IPS DF 6.9 (cell line): ENCODE data around the gene PLCB1.
"Not testable (repeated sequence)": the region's sequence is repeated elsewhere in the genome, so short reads cannot be mapped to it uniquely, and the experiment has no call there.

ENCODE experiments used
- DNase-seq: peaks from one replicate; pipeline ENCODE4 v3.0.0-alpha.2; 2013; ENCODE audit warnings: low read depth, low spot score
- H3K27ac ChIP-seq: one replicate; pipeline ENCODE4 v1.5.1; 2013; ENCODE audit warnings: low read length, control low read depth
- H3K27me3 ChIP-seq: 2 replicates; pipeline ENCODE4 v1.6.1; 2013; ENCODE audit warnings: mild to moderate bottlenecking, low read length; ENCODE audit not compliant: control insufficient read depth, insufficient read depth
- H3K36me3 ChIP-seq: 2 replicates; pipeline ENCODE4 v1.6.1; 2013; ENCODE audit warnings: low read length; ENCODE audit not compliant: control insufficient read depth, insufficient read depth
- H3K4me1 ChIP-seq: 2 replicates; pipeline ENCODE4 v1.6.1; 2013; ENCODE audit warnings: low read length; ENCODE audit not compliant: control insufficient read depth, insufficient read depth
- H3K4me3 ChIP-seq: 2 replicates; pipeline ENCODE4 v1.5.1; 2013; ENCODE audit warnings: mild to moderate bottlenecking, low read length
- H3K9me3 ChIP-seq: 2 replicates; pipeline ENCODE4 v1.6.1; 2013; ENCODE audit warnings: low read length, inconsistent platforms; ENCODE audit not compliant: control insufficient read depth, insufficient read depth
- WGBS: extraction: QIAGEN DNeasy Blood & Tissue Kit; methylation state at CpG from one replicate; pipeline ENCODE4 v1.1.7; 2013; ENCODE audit warnings: mixed read lengths, missing lambda C conversion rate; ENCODE audit not compliant: insufficient read length, insufficient coverage; 5-methylcytosine and 5-hydroxymethylcytosine counted together

PLCB1 gene

GRCh38 chr20:8807480-8808201 is 675.6 kb downstream of the PLCB1 start:
- Histone ChIP-seq H3K4me3 (no peak overlapping the region), H3K9me3 (no peaks in the 10 kb centered on the region), H3K4me1 (peaks cover 6% of the 10 kb centered on the region; the same call in 1 of the 2 replicates), H3K27me3 (no peaks in the 10 kb centered on the region), H3K27ac (no peak overlapping the region), H3K36me3 (no peaks in the 10 kb centered on the region)
- WGBS, result no CpG with 5 or more reads among the region's 4 CpGs
- DNase-seq, result no peak

GRCh38 chr20:8808202-8808535 is 676.1 kb downstream of the PLCB1 start:
- Histone ChIP-seq H3K9me3 (no peaks in the 10 kb centered on the region), H3K27me3 (no peaks in the 10 kb centered on the region), H3K4me3 (no peak overlapping the region), H3K27ac (no peak overlapping the region), H3K4me1 (peaks cover 9% of the 10 kb centered on the region; the same call in 1 of the 2 replicates), H3K36me3 (no peaks in the 10 kb centered on the region)
- DNase-seq, result no peak
- no CpG with 5 or more reads among the region's 5 CpGs for WGBS

DNA sequence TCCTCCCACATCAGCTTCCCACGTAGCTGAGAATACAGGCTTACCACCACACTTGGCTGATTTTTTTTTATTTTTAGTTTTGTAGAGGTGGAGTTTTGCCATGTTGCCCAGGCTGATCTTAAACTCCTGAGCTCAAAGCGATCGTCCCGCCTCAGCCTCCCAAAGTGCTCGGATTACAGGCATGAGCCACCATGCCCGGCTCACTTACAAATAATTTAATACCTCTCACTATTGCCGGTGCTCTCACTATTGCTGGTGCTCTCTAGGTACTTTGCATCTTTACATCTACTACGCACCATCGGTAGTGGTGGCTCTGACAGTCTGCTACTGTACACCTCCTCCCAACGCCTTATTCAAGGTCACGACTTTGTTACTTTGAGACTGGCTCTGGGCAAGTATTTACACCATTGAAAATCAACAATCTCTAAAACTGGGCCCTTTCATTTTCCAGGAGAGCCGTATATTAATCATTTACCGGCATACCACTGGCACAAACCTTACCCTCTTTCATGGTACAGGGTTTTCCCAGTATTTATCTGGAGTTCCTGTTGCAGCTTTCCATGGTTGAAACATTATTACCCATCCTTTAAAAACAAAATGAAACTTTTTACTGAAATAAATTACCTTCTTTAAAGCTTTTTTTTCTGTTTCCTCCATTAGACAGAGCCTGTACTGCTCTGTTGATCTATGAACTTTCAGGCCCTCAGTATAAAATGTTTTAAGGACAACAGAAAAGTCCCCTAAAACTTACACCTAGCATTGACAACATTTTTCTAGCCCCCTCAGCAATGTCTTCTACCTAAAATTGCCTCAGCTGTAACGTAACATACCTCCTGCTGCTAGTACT is 677.3 kb downstream of the PLCB1 start:
- no peaks in the 10 kb centered on the region for H3K27me3 ChIP-seq
- H3K27ac ChIP-seq, result no peak overlapping the region
- H3K4me1 ChIP-seq, result peaks cover 9% of the 10 kb centered on the region; the same call in 1 of the 2 replicates
- no peak overlapping the region for H3K4me3 ChIP-seq
- no peak for DNase-seq
- no peaks in the 10 kb centered on the region for H3K36me3 ChIP-seq
- WGBS, result no CpG with 5 or more reads among the region's 14 CpGs
- no peaks in the 10 kb centered on the region for H3K9me3 ChIP-seq

DNA sequence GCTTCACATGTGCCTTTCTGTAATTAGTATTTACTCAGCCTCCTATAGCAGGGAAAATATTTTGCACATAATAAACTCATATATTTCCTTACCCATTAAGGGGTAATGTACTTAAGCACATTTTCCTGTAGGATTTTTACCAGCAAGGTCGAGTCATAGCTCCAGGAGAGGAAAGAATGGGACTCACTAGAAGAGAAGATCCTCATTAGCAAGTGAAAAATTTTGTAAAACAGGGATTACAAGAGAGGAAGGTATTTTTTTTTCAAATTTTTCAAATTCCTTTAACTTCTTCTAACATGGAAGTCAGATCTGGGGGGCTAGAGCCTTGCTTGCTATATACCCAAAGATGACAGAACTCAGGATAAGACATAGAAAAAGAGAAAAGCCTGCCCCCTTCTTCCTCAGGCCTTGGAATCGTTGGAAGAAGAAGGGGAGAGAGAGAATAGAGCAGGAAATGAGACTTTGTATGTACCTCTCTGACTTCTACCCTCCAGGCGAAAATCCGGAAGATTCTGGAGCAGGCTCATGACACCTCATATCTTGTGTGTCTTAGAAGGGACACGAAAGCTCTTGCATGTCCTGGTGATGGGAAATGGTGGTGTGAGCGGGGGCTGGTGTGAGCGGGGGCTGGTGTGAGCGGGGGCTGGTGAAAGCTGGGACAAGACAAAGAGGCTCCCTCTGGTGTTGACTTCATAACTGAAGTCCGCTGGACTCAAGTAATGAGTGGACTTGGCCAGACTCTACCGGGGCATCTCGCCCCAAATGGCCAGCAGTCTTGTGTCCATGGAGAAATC is 679.9 kb downstream of the PLCB1 start:
- Histone ChIP-seq H3K4me3 (no peak overlapping the region), H3K9me3 (no peaks in the 10 kb centered on the region), H3K36me3 (no peaks in the 10 kb centered on the region), H3K4me1 (peaks cover 9% of the 10 kb centered on the region; the same call in 1 of the 2 replicates), H3K27me3 (no peaks in the 10 kb centered on the region), H3K27ac (no peak overlapping the region)
- no CpG with 5 or more reads among the region's 11 CpGs for WGBS
- no peak for DNase-seq

GRCh38 chr20:8812817-8813216 is 680.8 kb downstream of the PLCB1 start:
- H3K27me3 ChIP-seq, result no peaks in the 10 kb centered on the region
- H3K4me3 ChIP-seq, result no peak overlapping the region
- H3K27ac ChIP-seq, result no peak overlapping the region
- DNase-seq, result no peak
- H3K4me1 ChIP-seq, result peaks cover 9% of the 10 kb centered on the region; the same call in 1 of the 2 replicates
- WGBS, result no CpG with 5 or more reads among the region's 7 CpGs
- no peaks in the 10 kb centered on the region for H3K9me3 ChIP-seq
- H3K36me3 ChIP-seq, result no peaks in the 10 kb centered on the region

GRCh38 chr20:8815208-8815607 is 683.1 kb downstream of the PLCB1 start:
- Histone ChIP-seq H3K27ac (no peak overlapping the region), H3K9me3 (no peaks in the 10 kb centered on the region), H3K4me1 (peaks cover 9% of the 10 kb centered on the region; the same call in 1 of the 2 replicates), H3K4me3 (no peak overlapping the region), H3K27me3 (no peaks in the 10 kb centered on the region), H3K36me3 (no peaks in the 10 kb centered on the region)
- no peak for DNase-seq
- WGBS, result no CpG with 5 or more reads among the region's 4 CpGs

DNA sequence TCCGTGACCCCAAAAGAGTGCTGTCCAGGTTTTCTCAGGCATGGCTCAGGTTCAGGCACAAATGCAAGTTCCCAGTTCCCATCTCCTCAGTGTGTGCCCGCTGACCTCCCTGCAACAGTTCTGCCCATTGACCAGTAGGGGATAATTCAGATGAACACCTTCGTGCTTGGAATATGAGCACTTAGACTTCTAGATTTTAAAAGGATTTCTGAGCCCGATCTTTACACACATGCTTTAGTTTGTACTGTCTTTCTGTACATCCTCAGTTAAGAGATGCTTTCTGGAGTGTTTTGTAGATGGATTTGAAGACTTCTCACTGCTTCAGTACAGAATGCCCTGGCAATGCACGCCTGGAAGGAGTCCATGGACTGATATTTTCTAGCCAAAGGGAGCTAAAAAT is 697.2 kb downstream of the PLCB1 start:
- no CpG with 5 or more reads among the region's 5 CpGs for WGBS
- Histone ChIP-seq H3K36me3 (no peaks in the 10 kb centered on the region), H3K4me3 (no peak overlapping the region), H3K27ac (no peak overlapping the region), H3K9me3 (no peaks in the 10 kb centered on the region), H3K27me3 (no peaks in the 10 kb centered on the region), H3K4me1 (no peaks in the 10 kb centered on the region)
- DNase-seq, result no peak

- H3K27ac ChIP-seq, H3K4me1 ChIP-seq, H3K4me3 ChIP-seq, H3K27me3 ChIP-seq, DNase-seq, H3K36me3 ChIP-seq, H3K9me3 ChIP-seq: not testable (repeated sequence)
- WGBS, result no CpG with 5 or more reads among the region's 3 CpGs
Observed at GRCh38 chr20:8834294-8834693, 702.2 kb downstream of the PLCB1 start.

GRCh38 chr20:8834851-8835250 is 702.8 kb downstream of the PLCB1 start:
- no peaks in the 10 kb centered on the region for H3K27me3 ChIP-seq
- no peaks in the 10 kb centered on the region for H3K9me3 ChIP-seq
- no peaks in the 10 kb centered on the region for H3K36me3 ChIP-seq
- no peak overlapping the region for H3K27ac ChIP-seq
- no peak for DNase-seq
- no peaks in the 10 kb centered on the region for H3K4me1 ChIP-seq
- no CpG with 5 or more reads among the region's 1 CpG for WGBS
- H3K4me3 ChIP-seq, result no peak overlapping the region

- H3K27ac ChIP-seq, result no peak overlapping the region
- H3K27me3 ChIP-seq, result no peaks in the 10 kb centered on the region
- no peaks in the 10 kb centered on the region for H3K36me3 ChIP-seq
- H3K4me1 ChIP-seq, result no peaks in the 10 kb centered on the region
- H3K4me3 ChIP-seq, result no peak overlapping the region
- no peak for DNase-seq
- no peaks in the 10 kb centered on the region for H3K9me3 ChIP-seq
Observed at GRCh38 chr20:8837396-8837795, 705.3 kb downstream of the PLCB1 start.
